GM19025 (cell line): ENCODE results near the gene PCSK9.

ENCODE experiments used
- ATAC-seq: cut with Tn5 transposase; IDR thresholded peaks from one replicate; pipeline ENCODE4 v1.9.1; 2021; ENCODE audit warnings: mild to moderate bottlenecking, low read depth, moderate library complexity; ENCODE audit not compliant: unreplicated experiment

PCSK9 gene

GRCh38 chr1:55056632-55056992 lies 17.3 kb downstream of the PCSK9 start:
- ATAC-seq, result no peak

- no peak for ATAC-seq
Measured at GRCh38 chr1:55057270-55057955, 18.1 kb downstream of the PCSK9 start.

GRCh38 chr1:55057956-55058298 lies 18.6 kb downstream of the PCSK9 start:
- no peak for ATAC-seq

- ATAC-seq, result no peak
Measured at GRCh38 chr1:55059302-55060132, 20.2 kb downstream of the PCSK9 start.

- no peak for ATAC-seq
Measured at GRCh38 chr1:55060133-55060999, 21.0 kb downstream of the PCSK9 start.

GRCh38 chr1:55061000-55061705 lies 21.8 kb downstream of the PCSK9 start:
- no peak for ATAC-seq

- no peak for ATAC-seq
Measured at GRCh38 chr1:55061706-55062321, 22.5 kb downstream of the PCSK9 start.

GRCh38 chr1:55062801-55063576 lies 23.6 kb downstream of the PCSK9 start:
- no peak for ATAC-seq

- no peak for ATAC-seq
Measured at GRCh38 chr1:55063577-55063942, 24.2 kb downstream of the PCSK9 start.

GRCh38 chr1:55064071-55064581 lies 24.8 kb downstream of the PCSK9 start:
- no peak for ATAC-seq

GRCh38 chr1:55064861-55065263 lies 25.5 kb downstream of the PCSK9 start:
- no peak for ATAC-seq

GRCh38 chr1:55065648-55066047 lies 26.3 kb downstream of the PCSK9 start:
- ATAC-seq, result no peak

- ATAC-seq, result no peak
Measured at GRCh38 chr1:55067022-55067778, 27.9 kb downstream of the PCSK9 start.

GRCh38 chr1:55067914-55068313 lies 28.6 kb downstream of the PCSK9 start:
- no peak for ATAC-seq

- no peak for ATAC-seq
Measured at GRCh38 chr1:55068638-55069037, 29.3 kb downstream of the PCSK9 start.

GRCh38 chr1:55069280-55069679 lies 29.9 kb downstream of the PCSK9 start:
- ATAC-seq, result no peak

- ATAC-seq, result no peak
Measured at GRCh38 chr1:55070293-55071164, 31.2 kb downstream of the PCSK9 start.

GRCh38 chr1:55071477-55071876 lies 32.1 kb downstream of the PCSK9 start:
- ATAC-seq, result no peak
